GM23248 (cell line): ENCODE measurements around the gene NCOA3.

Experiments
- EZH2 ChIP-seq: fragments of 200-600 bp; sonication (generic); IDR thresholded peaks from 2 replicates; pipeline ENCODE4 v1.6.1; 2018; ENCODE audit warnings: antibody characterized with exemption, mild to moderate bottlenecking; ENCODE audit not compliant: insufficient read depth, poor library complexity, severe bottlenecking
- EZH2phosphoT487 ChIP-seq: fragments of 200-600 bp; sonication (generic); IDR thresholded peaks from 2 replicates; pipeline ENCODE4 v1.6.1; 2018; ENCODE audit warnings: antibody characterized with exemption, moderate library complexity, mild to moderate bottlenecking, low read depth; ENCODE audit not compliant: insufficient read depth

GRCh38 chr20:47476452-47476851 lies 25.2 kb upstream of the NCOA3 start:
- no peak for TF ChIP-seq EZH2
- no peak for TF ChIP-seq EZH2phosphoT487
